GM12864 (cell line): Measurements from ENCODE around the gene KIF6.
"Not testable (repeated sequence)": the region's sequence is repeated elsewhere in the genome, so short reads cannot be mapped to it uniquely, and the experiment has no call there.

Source experiments
- DNase-seq: peaks from one replicate; pipeline ENCODE4 v3.0.0-alpha.2; 2011; ENCODE audit warnings: low read depth
- H3K4me3 ChIP-seq: 2 replicates; pipeline ENCODE4 v1.5.1; 2011; ENCODE audit warnings: mild to moderate bottlenecking, low read depth, low read length, control low read depth
- CTCF ChIP-seq: IDR thresholded peaks from 2 replicates; pipeline ENCODE4 v1.5.1; 2011; ENCODE audit warnings: low read depth, mild to moderate bottlenecking, moderate library complexity, low read length, control low read depth, inconsistent platforms; ENCODE audit errors: missing control alignments

The KIF6 gene

GRCh38 chr6:39515006-39515405 lies 210.2 kb downstream of the KIF6 start:
- DNase-seq: no peak
- TF ChIP-seq CTCF: no peak
- no peak overlapping the region for H3K4me3 ChIP-seq

- DNase-seq, H3K4me3 ChIP-seq: not testable (repeated sequence)
Observed at GRCh38 chr6:39509831-39510230, 215.4 kb downstream of the KIF6 start.

GRCh38 chr6:39508515-39508914 lies 216.7 kb downstream of the KIF6 start:
- TF ChIP-seq CTCF: no peak
- DNase-seq: no peak
- no peak overlapping the region for H3K4me3 ChIP-seq

- no peak for DNase-seq
- no peak overlapping the region for H3K4me3 ChIP-seq
- TF ChIP-seq CTCF: no peak
Observed at GRCh38 chr6:39507331-39507998, 217.7 kb downstream of the KIF6 start.

- H3K4me3 ChIP-seq, DNase-seq: not testable (repeated sequence)
Observed at GRCh38 chr6:39502362-39502955, 222.7 kb downstream of the KIF6 start.

- no peak for DNase-seq
- TF ChIP-seq CTCF: no peak
- no peak overlapping the region for H3K4me3 ChIP-seq
Observed at GRCh38 chr6:39499053-39499452, 226.2 kb downstream of the KIF6 start.

- DNase-seq: no peak
- H3K4me3 ChIP-seq: no peak overlapping the region
- TF ChIP-seq CTCF: no peak
Observed at GRCh38 chr6:39498096-39498495, 227.1 kb downstream of the KIF6 start.

GRCh38 chr6:39496915-39497314 lies 228.3 kb downstream of the KIF6 start:
- DNase-seq: no peak
- no peak for TF ChIP-seq CTCF
- H3K4me3 ChIP-seq: no peak overlapping the region
